ENCODE measurements around the gene TRMT1L.

DNA sequence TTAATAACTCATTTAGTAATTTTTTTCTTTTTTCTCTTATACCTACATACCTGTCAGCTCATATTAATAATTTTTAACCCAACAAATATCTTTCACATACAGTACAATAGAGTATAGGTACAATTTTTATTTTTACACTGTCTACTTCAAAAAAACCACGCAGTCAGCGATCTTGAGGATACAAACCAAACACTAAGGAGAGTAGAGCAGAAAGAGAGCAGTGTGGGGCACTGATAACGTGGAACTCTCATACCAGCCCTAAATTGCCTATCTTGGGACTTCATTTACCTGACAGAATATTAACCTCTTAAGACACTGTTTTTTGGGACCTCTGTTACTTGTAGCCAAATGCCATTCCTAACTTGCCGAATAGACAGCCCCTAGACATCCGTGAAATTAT lies 5.5 kb downstream of the TRMT1L start:
- TF ChIP-seq, protein P1, sequence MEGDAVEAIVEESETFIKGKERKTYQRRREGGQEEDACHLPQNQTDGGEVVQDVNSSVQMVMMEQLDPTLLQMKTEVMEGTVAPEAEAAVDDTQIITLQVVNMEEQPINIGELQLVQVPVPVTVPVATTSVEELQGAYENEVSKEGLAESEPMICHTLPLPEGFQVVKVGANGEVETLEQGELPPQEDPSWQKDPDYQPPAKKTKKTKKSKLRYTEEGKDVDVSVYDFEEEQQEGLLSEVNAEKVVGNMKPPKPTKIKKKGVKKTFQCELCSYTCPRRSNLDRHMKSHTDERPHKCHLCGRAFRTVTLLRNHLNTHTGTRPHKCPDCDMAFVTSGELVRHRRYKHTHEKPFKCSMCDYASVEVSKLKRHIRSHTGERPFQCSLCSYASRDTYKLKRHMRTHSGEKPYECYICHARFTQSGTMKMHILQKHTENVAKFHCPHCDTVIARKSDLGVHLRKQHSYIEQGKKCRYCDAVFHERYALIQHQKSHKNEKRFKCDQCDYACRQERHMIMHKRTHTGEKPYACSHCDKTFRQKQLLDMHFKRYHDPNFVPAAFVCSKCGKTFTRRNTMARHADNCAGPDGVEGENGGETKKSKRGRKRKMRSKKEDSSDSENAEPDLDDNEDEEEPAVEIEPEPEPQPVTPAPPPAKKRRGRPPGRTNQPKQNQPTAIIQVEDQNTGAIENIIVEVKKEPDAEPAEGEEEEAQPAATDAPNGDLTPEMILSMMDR (conservative IDR thresholded peaks at IDR 0.05; ENCODE audit: low read length) = no peak
- no peak for TF ChIP-seq EZH2phosphoT487 (IDR thresholded peaks at IDR 0.05; ENCODE audit: borderline replicate concordance)
